ENCODE data around the gene PLB1.

The PLB1 gene

GRCh38 chr2:28616396-28616999, 120.6 kb downstream of the PLB1 start:
- peak; percentile 14 for DNase-seq

- DNase-seq, result peak; percentile 61
These were observed 121.8 kb downstream of the PLB1 start for GRCh38 chr2:28617502-28618184.

- no peak for DNase-seq
These were observed 122.6 kb downstream of the PLB1 start for GRCh38 chr2:28618221-28619141.

GRCh38 chr2:28619213-28620196, 123.6 kb downstream of the PLB1 start:
- DNase-seq, result no peak

GRCh38 chr2:28620291-28620793, 124.5 kb downstream of the PLB1 start:
- no peak for DNase-seq

- DNase-seq, result no peak
These were observed 124.9 kb downstream of the PLB1 start for GRCh38 chr2:28620801-28621171.

- peak; percentile 74 for DNase-seq
These were observed 125.6 kb downstream of the PLB1 start for GRCh38 chr2:28621172-28622100.

- DNase-seq, result no peak
These were observed 126.2 kb downstream of the PLB1 start for GRCh38 chr2:28622101-28622499.

GRCh38 chr2:28623582-28624405, 127.9 kb downstream of the PLB1 start:
- no peak for DNase-seq

GRCh38 chr2:28624436-28624792, 128.6 kb downstream of the PLB1 start:
- no peak for DNase-seq

- DNase-seq, result no peak
These were observed 129.2 kb downstream of the PLB1 start for GRCh38 chr2:28624793-28625701.

- no peak for DNase-seq
These were observed 130.5 kb downstream of the PLB1 start for GRCh38 chr2:28626376-28626775.

GRCh38 chr2:28626891-28627421, 131.1 kb downstream of the PLB1 start:
- DNase-seq, result peak; percentile 50

- DNase-seq, result peak; percentile 79
These were observed 132.0 kb downstream of the PLB1 start for GRCh38 chr2:28627722-28628480.

- DNase-seq, result no peak
These were observed 132.6 kb downstream of the PLB1 start for GRCh38 chr2:28628506-28628905.

- DNase-seq, result no peak
These were observed 133.1 kb downstream of the PLB1 start for GRCh38 chr2:28628987-28629386.

GRCh38 chr2:28629910-28630309, 134.1 kb downstream of the PLB1 start:
- no peak for DNase-seq

- DNase-seq, result no peak
These were observed 134.5 kb downstream of the PLB1 start for GRCh38 chr2:28630341-28630740.

Measured in NCI-H226 (cell line).